Panc1 (cell line): ENCODE results near the gene MRPL18. TPM values are rescaled to one million over a fixed set of nuclear protein-coding genes. Genes with fewer than 3 reads are reported as not detected.

Experiments
- ATAC-seq: fragments of 200-7000 bp; cut with Tn5 transposase; 2 replicates; pipeline ENCODE4 v1.9.1; 2020; ENCODE audit warnings: mild to moderate bottlenecking, moderate library complexity
- BruUV-seq: library from RNA; stranded (reverse); fragments of 400-500 nt; replicated peaks from 2 replicates; lab custom pipeline; 2021; lab: Mats Ljungman, UMichigan
- CTCF ChIA-PET: fragments of 300-600 bp; sonication (Branson Sonifier 250); formaldehyde crosslinking; loops from one replicate; lab custom pipeline; 2022; ENCODE audit warnings: antibody characterized with exemption; lab: Charles Lee
- POLR2A ChIA-PET: fragments of 300-600 bp; sonication (Branson Sonifier 250); formaldehyde crosslinking; loops from one replicate; lab custom pipeline; 2022; ENCODE audit warnings: antibody characterized with exemption; lab: Charles Lee
- DNase-seq: peaks from one replicate; pipeline ENCODE4 v3.0.0-alpha.2; 2010; ENCODE audit warnings: low read depth, low spot score
- H3K27ac ChIP-seq: 2 replicates; pipeline ENCODE4 v1.5.1; 2011; ENCODE audit warnings: mild to moderate bottlenecking, low read length, inconsistent platforms
- H3K27me3 ChIP-seq: fragments of 200-500 bp; sonication (Bioruptor generic); 2 replicates; pipeline ENCODE4 v1.6.0; 2014; ENCODE audit warnings: low read length, inconsistent platforms; ENCODE audit not compliant: control insufficient read depth, insufficient read depth
- H3K36me3 ChIP-seq: fragments of 200-500 bp; sonication (Bioruptor generic); 2 replicates; pipeline ENCODE4 v1.5.1; 2014; ENCODE audit warnings: inconsistent platforms, mild to moderate bottlenecking, low read length, moderate library complexity; ENCODE audit not compliant: control insufficient read depth, insufficient read depth
- H3K4me1 ChIP-seq: 2 replicates; pipeline ENCODE4 v1.5.1; 2011; ENCODE audit warnings: inconsistent platforms, mild to moderate bottlenecking, low read length, moderate library complexity; ENCODE audit not compliant: control insufficient read depth, insufficient read depth
- H3K4me3 ChIP-seq, 2 experiments: 2 replicates each; pipeline ENCODE4 v1.5.1; 2011 to 2012; ENCODE audit warnings: low read depth in 2 of 2, low read length in 2 of 2, mild to moderate bottlenecking in 2 of 2, inconsistent platforms in 1 of 2, moderate library complexity in 1 of 2
- H3K9me3 ChIP-seq: fragments of 200-500 bp; sonication (Bioruptor generic); 2 replicates; pipeline ENCODE4 v1.5.1; 2014; ENCODE audit warnings: low read depth, mild to moderate bottlenecking, inconsistent platforms, low read length, moderate library complexity; ENCODE audit not compliant: control insufficient read depth, insufficient read depth
- CTCF ChIP-seq: fragments of 450-650 bp; IDR thresholded peaks from 2 replicates; pipeline ENCODE4 v1.5.1; 2017; ENCODE audit warnings: mild to moderate bottlenecking
- POLR2AphosphoS5 ChIP-seq: IDR thresholded peaks from 2 replicates; pipeline ENCODE4 v1.6.1; 2012; ENCODE audit warnings: mild to moderate bottlenecking, low read depth, low read length, moderate library complexity
- REST ChIP-seq, 2 experiments: IDR thresholded peaks; 2 replicates each; pipeline ENCODE4 v1.6.1; 2011 to 2012; ENCODE audit warnings: low read depth in 2 of 2, control low read depth in 1 of 2, low read length in 1 of 2, mild to moderate bottlenecking in 1 of 2, moderate library complexity in 1 of 2; ENCODE audit not compliant: insufficient read depth in 1 of 2
- SIN3A ChIP-seq: IDR thresholded peaks from 2 replicates; pipeline ENCODE4 v1.6.1; 2012; ENCODE audit warnings: low read depth, mild to moderate bottlenecking, low read length, moderate library complexity, borderline replicate concordance; ENCODE audit not compliant: insufficient read depth
- TCF7L2 ChIP-seq: IDR thresholded peaks from 2 replicates; pipeline ENCODE4 v1.6.1; 2011; ENCODE audit warnings: mild to moderate bottlenecking, low read depth, low read length, inconsistent platforms
- in situ Hi-C: cut with HindIII; loops from 2 replicates; pipeline ENCODE4 v1.10.0; 2016; ENCODE audit warnings: low sequenced_read_pairs, low pct_unique_long_range_greater_than_20kb
- intact Hi-C: fragments of 100-400 bp; cut with micrococcal nuclease; formaldehyde crosslinking; loops from one replicate; pipeline ENCODE4 v1.10.0; 2022; ENCODE audit not compliant: unreplicated experiment
- total RNA-seq: library from RNA; stranded (reverse); gene quantifications from one replicate; pipeline ENCODE4 v1.2.1, GENCODE V29; 2021; ENCODE audit not compliant: unreplicated experiment

The MRPL18 gene
- total RNA-seq, 1 experiment from 2014 or later = 98.4 TPM

GRCh38 chr6:159837511-159837910 lies 47.2 kb downstream of the MRPL18 start:
- no peaks in the 10 kb centered on the region for H3K9me3 ChIP-seq
- in situ Hi-C loops (no loop called here), intact Hi-C loops (no loop called here)
- H3K27ac ChIP-seq = no peak overlapping the region
- no peak for ATAC-seq
- no TSS peak for BruUV-seq
- CTCF ChIA-PET = interaction anchor here (0.6 kb wide), 1 partner anchor 161 kb away, joined by 5 read pairs; no protein-coding TSS in a partner anchor
- no peaks in the 10 kb centered on the region for H3K4me1 ChIP-seq
- no peaks in the 10 kb centered on the region for H3K36me3 ChIP-seq
- H3K27me3 ChIP-seq = no peaks in the 10 kb centered on the region; the same call in 1 of the 2 replicates
- no peak for DNase-seq
- POLR2A ChIA-PET = no interaction called here
- H3K4me3 ChIP-seq = no peak overlapping the region
- TF ChIP-seq REST (IDR thresholded peaks at IDR 0.05; ENCODE audit: insufficient read depth in 1 of 2, low read depth in 2 of 2, low read length in 1 of 2) (no peak), TCF7L2 (no peak), POLR2AphosphoS5 (no peak), CTCF (no peak), SIN3A (no peak)

GRCh38 chr6:159838020-159838744 lies 47.9 kb downstream of the MRPL18 start:
- Histone ChIP-seq H3K4me1 (no peaks in the 10 kb centered on the region), H3K36me3 (no peaks in the 10 kb centered on the region), H3K27ac (no peak overlapping the region), H3K9me3 (no peaks in the 10 kb centered on the region), H3K27me3 (no peaks in the 10 kb centered on the region), H3K4me3 (no peak overlapping the region)
- intact Hi-C loops = no loop called here
- no TSS peak for BruUV-seq
- ChIA-PET CTCF (interaction anchor here (0.6 kb wide), 1 partner anchor 160 kb away, joined by 5 read pairs; no protein-coding TSS in a partner anchor), POLR2A (no interaction called here)
- in situ Hi-C loops = no loop called here
- TF ChIP-seq TCF7L2 = no peak
- no peak for TF ChIP-seq SIN3A
- no peak for TF ChIP-seq POLR2AphosphoS5
- no peak for TF ChIP-seq CTCF
- no peak for TF ChIP-seq REST (IDR thresholded peaks at IDR 0.05; ENCODE audit: insufficient read depth in 1 of 2, low read depth in 2 of 2, low read length in 1 of 2)
- no peak for ATAC-seq
- no peak for DNase-seq
